ENCODE data around the gene MTA3.

The MTA3 gene

GRCh38 chr2:42771546-42772153 is 203.2 kb downstream of the MTA3 start:
- no peak for DNase-seq (ENCODE audit: low read depth, low spot score)
- no peak overlapping the region for H3K27ac ChIP-seq

GRCh38 chr2:42775186-42775585 is 206.8 kb downstream of the MTA3 start:
- no peak overlapping the region for H3K27ac ChIP-seq
- DNase-seq (ENCODE audit: low read depth, low spot score) = no peak

- DNase-seq (ENCODE audit: low read depth, low spot score) = no peak
- no peak overlapping the region for H3K27ac ChIP-seq
Observed at GRCh38 chr2:42775810-42776209, 207.4 kb downstream of the MTA3 start.

GRCh38 chr2:42777883-42778805 is 209.7 kb downstream of the MTA3 start:
- H3K27ac ChIP-seq = no peak overlapping the region
- DNase-seq (ENCODE audit: low read depth, low spot score) = no peak

GRCh38 chr2:42781181-42781580 is 212.7 kb downstream of the MTA3 start:
- DNase-seq (ENCODE audit: low read depth, low spot score) = no peak
- H3K27ac ChIP-seq = no peak overlapping the region

GRCh38 chr2:42783511-42783910 is 215.1 kb downstream of the MTA3 start:
- H3K27ac ChIP-seq = no peak overlapping the region
- no peak for DNase-seq (ENCODE audit: low read depth, low spot score)

- no peak for DNase-seq (ENCODE audit: low read depth, low spot score)
- no peak overlapping the region for H3K27ac ChIP-seq
Observed at GRCh38 chr2:42784204-42784880, 215.9 kb downstream of the MTA3 start.

- H3K27ac ChIP-seq = no peak overlapping the region
- no peak for DNase-seq (ENCODE audit: low read depth, low spot score)
Observed at GRCh38 chr2:42786561-42787345, 218.3 kb downstream of the MTA3 start.

- H3K27ac ChIP-seq = no peak overlapping the region
- no peak for DNase-seq (ENCODE audit: low read depth, low spot score)
Observed at GRCh38 chr2:42787424-42787787, 219.0 kb downstream of the MTA3 start.

- DNase-seq (ENCODE audit: low read depth, low spot score) = no peak
- H3K27ac ChIP-seq = no peak overlapping the region
Observed at GRCh38 chr2:42787788-42788477, 219.5 kb downstream of the MTA3 start.

- no peak overlapping the region for H3K27ac ChIP-seq
- no peak for DNase-seq (ENCODE audit: low read depth, low spot score)
Observed at GRCh38 chr2:42788478-42788793, 220.0 kb downstream of the MTA3 start.

- no peak for DNase-seq (ENCODE audit: low read depth, low spot score)
- no peak overlapping the region for H3K27ac ChIP-seq
Observed at GRCh38 chr2:42788882-42789281, 220.4 kb downstream of the MTA3 start.

- H3K27ac ChIP-seq = no peak overlapping the region
Observed at GRCh38 chr2:42789751-42790150, 221.3 kb downstream of the MTA3 start.

GRCh38 chr2:42791606-42792005 is 223.2 kb downstream of the MTA3 start:
- no peak for DNase-seq (ENCODE audit: low read depth, low spot score)
- H3K27ac ChIP-seq = no peak overlapping the region

More at GRCh38 chr2:42789751-42790150, 221.3 kb downstream of the MTA3 start:
- DNase-seq (ENCODE audit: low read depth, low spot score) = no peak

- no peak for DNase-seq (ENCODE audit: low read depth, low spot score)
- H3K27ac ChIP-seq = no peak overlapping the region
Observed at GRCh38 chr2:42792087-42792582, 223.7 kb downstream of the MTA3 start.

- no peak within 1 kb of the TSS for H3K27ac ChIP-seq
- no peak for DNase-seq (ENCODE audit: low read depth, low spot score)
Observed at GRCh38 chr2:42792583-42793333, 224.3 kb downstream of the MTA3 start, which contains the start of gene HAAO. HAAO (minus strand) TSS chr2:42792583; CDS start chr2:42792536, 47 bp downstream.

GRCh38 chr2:42793334-42794270 is 225.2 kb downstream of the MTA3 start:
- no peak overlapping the region for H3K27ac ChIP-seq

More at GRCh38 chr2:42793334-42794270, 225.2 kb downstream of the MTA3 start:
- no peak for DNase-seq (ENCODE audit: low read depth, low spot score)

Measured in epithelial cell of prostate (primary cell).